Nucleus accumbens (tissue), 56 donors: Measurements from ENCODE around the gene NEGR1.

Source experiments
- DNase-seq, 56 donors: peaks; one replicate each; lab custom pipeline; 2025; lab: John Stamatoyannopoulos, UW

NEGR1 gene

GRCh38 chr1:71521655-71522264, 760.6 kb downstream of the NEGR1 start:
- peak in 28 of 56 donors; percentile 0 to 68 (median 8) for DNase-seq

GRCh38 chr1:71511505-71511904, 770.8 kb downstream of the NEGR1 start:
- no peak for DNase-seq

GRCh38 chr1:71510725-71511124, 771.6 kb downstream of the NEGR1 start:
- DNase-seq, result no peak

GRCh38 chr1:71509051-71509595, 773.2 kb downstream of the NEGR1 start:
- DNase-seq, result no peak

GRCh38 chr1:71502006-71502405, 780.3 kb downstream of the NEGR1 start:
- DNase-seq, result no peak

- no peak for DNase-seq
Observed at GRCh38 chr1:71498542-71498941, 783.8 kb downstream of the NEGR1 start.

- no peak for DNase-seq
Observed at GRCh38 chr1:71494163-71494562, 788.2 kb downstream of the NEGR1 start.

- DNase-seq, result no peak
Observed at GRCh38 chr1:71492298-71493041, 789.9 kb downstream of the NEGR1 start.

- no peak for DNase-seq
Observed at GRCh38 chr1:71490432-71490831, 791.9 kb downstream of the NEGR1 start.

- no peak for DNase-seq
Observed at GRCh38 chr1:71488555-71489252, 793.6 kb downstream of the NEGR1 start.

- no peak for DNase-seq
Observed at GRCh38 chr1:71473331-71473730, 809.0 kb downstream of the NEGR1 start.

- DNase-seq, result no peak
Observed at GRCh38 chr1:71465093-71465492, 817.2 kb downstream of the NEGR1 start.

GRCh38 chr1:71464016-71464415, 818.3 kb downstream of the NEGR1 start:
- DNase-seq, result no peak

GRCh38 chr1:71463144-71463543, 819.2 kb downstream of the NEGR1 start:
- DNase-seq, result no peak

- DNase-seq, result no peak
Observed at GRCh38 chr1:71462247-71462646, 820.1 kb downstream of the NEGR1 start.

GRCh38 chr1:71461416-71461815, 820.9 kb downstream of the NEGR1 start:
- DNase-seq, result no peak

- DNase-seq, result no peak
Observed at GRCh38 chr1:71448444-71448843, 833.9 kb downstream of the NEGR1 start.

GRCh38 chr1:71438626-71439025, 843.7 kb downstream of the NEGR1 start:
- DNase-seq, result no peak

GRCh38 chr1:71435951-71436350, 846.4 kb downstream of the NEGR1 start:
- no peak for DNase-seq

- DNase-seq, result no peak
Observed at GRCh38 chr1:71434240-71434639, 848.1 kb downstream of the NEGR1 start.

GRCh38 chr1:71428029-71428428, 854.3 kb downstream of the NEGR1 start:
- no peak for DNase-seq
